ENCODE data around the gene UBXN6. TPM values are rescaled to one million over a fixed set of nuclear protein-coding genes. Genes with fewer than 3 reads are reported as not detected.
A peak's percentile ranks its signal among the peaks of the same experiment; 100 is the strongest.

Gene UBXN6, protein sequence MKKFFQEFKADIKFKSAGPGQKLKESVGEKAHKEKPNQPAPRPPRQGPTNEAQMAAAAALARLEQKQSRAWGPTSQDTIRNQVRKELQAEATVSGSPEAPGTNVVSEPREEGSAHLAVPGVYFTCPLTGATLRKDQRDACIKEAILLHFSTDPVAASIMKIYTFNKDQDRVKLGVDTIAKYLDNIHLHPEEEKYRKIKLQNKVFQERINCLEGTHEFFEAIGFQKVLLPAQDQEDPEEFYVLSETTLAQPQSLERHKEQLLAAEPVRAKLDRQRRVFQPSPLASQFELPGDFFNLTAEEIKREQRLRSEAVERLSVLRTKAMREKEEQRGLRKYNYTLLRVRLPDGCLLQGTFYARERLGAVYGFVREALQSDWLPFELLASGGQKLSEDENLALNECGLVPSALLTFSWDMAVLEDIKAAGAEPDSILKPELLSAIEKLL
- total RNA-seq: 100 to 1,000 TPM in 1 of 2 donors, 10 to 100 TPM in 1; 90.4 to 104 TPM
- long read RNA-seq, full-length matches to known transcripts: 40 of 78 reads
- long read RNA-seq, partial matches to known transcripts: 33 of 78 reads
- long read RNA-seq, other reads (novel, unspliced or antisense): 5 of 78 reads

GRCh38 chr19:4457654-4458395 lies at the start of gene UBXN6:
Gene UBXN6 (minus strand): TSS chr19:4457794. CDS start chr19:4457697, 97 bp downstream.
- intact Hi-C loops (cut with DNase I, micrococcal nuclease): no loop called here
- peak; percentile 91 for ATAC-seq
- peak; percentile 99 for DNase-seq

DNA sequence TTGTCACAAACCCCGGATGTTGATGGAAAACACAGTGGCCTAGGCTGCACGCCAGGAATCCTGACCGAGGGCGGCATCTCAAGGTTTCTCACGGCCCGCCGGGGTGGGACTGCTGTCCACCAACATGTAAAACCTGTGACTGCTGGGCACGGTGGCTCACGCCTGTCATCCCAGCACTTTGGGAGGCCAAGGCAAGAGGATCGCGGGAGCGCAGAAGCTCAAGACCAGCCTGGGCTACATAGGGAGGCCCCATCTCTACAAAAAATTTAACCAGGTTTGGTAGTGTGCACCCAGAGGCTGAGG lies 49.5 kb upstream of the UBXN6 start:
- ATAC-seq (no peak), DNase-seq (no peak)
- intact Hi-C loops (cut with DNase I, micrococcal nuclease): no loop called here

DNA sequence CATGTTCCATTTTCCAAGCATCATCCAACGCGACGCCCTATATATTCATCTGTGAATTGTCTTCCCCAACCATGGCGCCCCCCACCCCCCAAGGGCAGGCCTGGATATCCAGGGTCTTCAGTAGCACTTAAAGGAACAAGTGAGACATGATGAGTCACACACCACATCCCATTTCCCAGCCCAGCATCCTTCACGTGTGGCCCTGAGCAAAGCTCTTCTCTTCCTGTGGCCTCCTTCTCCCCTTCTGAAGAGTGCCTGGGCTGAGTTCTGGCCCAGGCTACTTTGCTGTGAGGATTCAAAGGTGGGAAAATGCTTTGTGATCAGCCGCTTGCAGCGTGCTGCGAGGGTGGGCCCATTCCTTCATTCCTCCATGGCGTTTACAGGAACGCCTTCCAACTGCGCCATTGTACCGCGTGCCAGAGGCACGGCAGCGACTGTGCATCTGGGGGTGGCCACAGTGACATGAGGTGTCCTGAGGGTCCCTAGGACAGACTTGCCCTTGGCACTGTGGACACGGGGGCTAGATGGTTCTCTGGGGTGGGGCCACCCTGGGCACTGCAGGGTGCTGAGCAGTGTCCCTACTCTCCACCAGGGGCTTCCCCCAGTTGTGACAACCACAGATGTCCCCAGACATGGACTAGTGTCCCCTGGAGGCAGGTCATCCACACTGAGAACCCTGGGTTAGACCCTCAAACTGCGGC lies 49.0 kb upstream of the UBXN6 start:
- DNase-seq: no peak
- intact Hi-C loops (cut with DNase I, micrococcal nuclease): no loop called here
- ATAC-seq: no peak

DNA sequence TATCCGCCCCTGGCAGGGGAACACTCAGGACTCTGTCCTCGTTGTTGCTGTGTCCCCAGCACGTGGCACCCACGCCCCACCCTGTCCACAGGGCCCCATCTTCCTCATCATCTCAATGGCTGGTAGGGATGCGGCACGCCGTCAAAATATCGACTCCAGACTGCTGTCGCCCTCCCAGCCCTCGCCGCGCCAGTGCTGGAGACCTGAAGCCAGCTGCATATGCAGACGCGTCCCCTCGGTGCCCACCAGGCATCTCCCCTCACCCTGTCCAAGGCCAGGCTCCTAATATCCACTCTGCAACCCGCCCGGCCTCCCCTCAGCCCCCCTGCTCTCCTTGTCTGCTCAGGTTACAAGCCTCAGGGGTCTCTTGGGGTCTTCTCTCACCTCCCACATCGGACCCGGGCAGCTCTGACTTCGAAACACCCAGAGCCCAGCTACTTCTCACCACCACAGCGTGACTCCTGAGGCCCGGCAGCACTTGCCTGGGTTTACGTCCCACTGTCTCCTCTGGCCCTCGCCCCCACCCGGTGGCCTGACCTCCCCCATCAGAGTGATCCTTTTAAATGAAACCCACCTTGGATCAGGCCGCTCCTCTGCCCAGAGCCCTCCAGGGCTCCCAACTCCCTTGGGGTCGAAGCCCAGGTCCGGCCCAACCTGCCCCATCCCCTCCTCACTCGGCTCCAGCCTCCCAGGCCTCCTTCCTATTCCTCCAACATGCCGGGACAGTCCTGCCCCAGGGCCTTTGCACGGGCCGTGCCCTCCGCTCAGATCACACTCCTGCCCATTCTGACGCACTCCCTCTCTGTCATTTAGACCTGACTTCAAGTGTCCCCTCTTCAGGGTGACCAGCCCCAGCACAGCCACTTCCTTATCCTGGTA lies 48.2 kb upstream of the UBXN6 start:
- ATAC-seq: no peak
- intact Hi-C loops (cut with DNase I, micrococcal nuclease): no loop called here
- no peak for DNase-seq

GRCh38 chr19:4504891-4505569 lies 47.4 kb upstream of the UBXN6 start:
- intact Hi-C loops (cut with DNase I, micrococcal nuclease): no loop called here
- DNase-seq (no peak), ATAC-seq (no peak)

DNA sequence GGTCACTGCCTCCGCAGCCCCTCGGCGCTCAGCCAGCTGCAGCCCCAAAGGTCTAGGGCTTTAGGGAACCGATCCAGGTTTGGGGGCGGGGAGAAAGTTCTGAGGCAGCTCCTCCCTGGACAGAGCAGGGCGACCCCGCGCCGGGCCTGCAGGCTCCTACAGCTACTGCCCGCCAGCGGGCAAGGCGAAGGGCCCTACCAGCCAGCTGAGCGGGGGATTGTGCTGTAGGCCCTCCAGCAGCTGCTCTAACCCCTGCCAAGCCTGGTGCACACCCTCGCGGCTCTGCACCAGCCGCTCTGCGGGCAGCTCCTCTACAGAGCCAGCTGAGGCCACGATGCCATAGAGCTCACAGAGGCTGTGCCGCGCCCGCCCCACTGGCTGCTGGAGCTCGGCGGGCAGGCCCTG lies 46.7 kb upstream of the UBXN6 start:
- intact Hi-C loops (cut with DNase I, micrococcal nuclease): no loop called here
- no peak for ATAC-seq
- DNase-seq: no peak

GRCh38 chr19:4503825-4504170 lies 46.2 kb upstream of the UBXN6 start:
- no peak for DNase-seq
- intact Hi-C loops (cut with DNase I, micrococcal nuclease): no loop called here
- ATAC-seq: no peak

- intact Hi-C loops (cut with DNase I, micrococcal nuclease): no loop called here
- no peak for ATAC-seq
Observed at GRCh38 chr19:4503132-4503824, 45.7 kb upstream of the UBXN6 start.

DNA sequence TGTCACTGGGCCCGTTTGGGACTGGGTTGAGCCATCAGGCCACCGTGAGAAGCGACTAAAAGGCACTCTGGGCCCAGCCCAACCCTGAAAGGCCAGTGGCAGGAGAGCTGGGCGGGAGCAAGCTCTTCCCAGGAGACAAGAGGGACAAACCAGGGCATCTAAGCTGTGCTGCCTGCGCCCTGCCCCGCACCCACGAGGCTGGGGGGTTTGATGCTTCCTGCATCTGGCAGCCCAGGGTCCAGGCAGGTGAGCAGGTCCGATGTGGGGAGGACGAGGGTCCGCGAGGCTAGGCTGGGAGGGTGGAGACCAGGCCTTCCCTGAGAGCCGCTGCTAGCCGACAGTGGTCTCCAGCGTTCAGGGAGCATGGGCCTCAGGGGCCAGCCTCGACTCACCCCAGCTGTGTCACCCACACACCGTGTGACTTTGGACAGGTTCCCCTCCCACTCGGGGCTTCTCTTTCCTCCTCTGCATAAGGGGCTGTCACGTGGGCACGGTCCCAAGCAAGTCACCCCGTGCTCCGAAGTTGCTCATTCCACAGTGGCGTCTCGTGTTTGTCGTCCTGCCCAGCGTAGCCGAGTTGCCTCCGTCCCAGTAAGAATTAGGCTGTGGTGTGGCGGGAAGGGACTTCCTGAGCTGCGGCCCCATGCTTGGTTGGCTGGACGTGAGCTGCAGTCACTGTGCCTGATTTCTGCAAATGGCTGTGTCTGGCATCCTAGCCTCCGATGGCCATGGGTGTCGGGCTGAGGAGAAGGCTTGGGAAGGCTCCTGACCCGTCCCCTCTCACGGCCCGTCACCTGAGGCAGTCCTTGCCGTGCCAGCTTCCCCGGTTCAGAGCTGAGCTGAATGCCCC lies 44.9 kb upstream of the UBXN6 start:
- ATAC-seq: no peak
- intact Hi-C loops (cut with DNase I, micrococcal nuclease): no loop called here
- DNase-seq: no peak

More at GRCh38 chr19:4503132-4503824, 45.7 kb upstream of the UBXN6 start:
- DNase-seq: no peak

GRCh38 chr19:4501691-4502090 lies 44.1 kb upstream of the UBXN6 start:
- intact Hi-C loops (cut with DNase I, micrococcal nuclease): no loop called here
- DNase-seq (no peak), ATAC-seq (no peak)

DNA sequence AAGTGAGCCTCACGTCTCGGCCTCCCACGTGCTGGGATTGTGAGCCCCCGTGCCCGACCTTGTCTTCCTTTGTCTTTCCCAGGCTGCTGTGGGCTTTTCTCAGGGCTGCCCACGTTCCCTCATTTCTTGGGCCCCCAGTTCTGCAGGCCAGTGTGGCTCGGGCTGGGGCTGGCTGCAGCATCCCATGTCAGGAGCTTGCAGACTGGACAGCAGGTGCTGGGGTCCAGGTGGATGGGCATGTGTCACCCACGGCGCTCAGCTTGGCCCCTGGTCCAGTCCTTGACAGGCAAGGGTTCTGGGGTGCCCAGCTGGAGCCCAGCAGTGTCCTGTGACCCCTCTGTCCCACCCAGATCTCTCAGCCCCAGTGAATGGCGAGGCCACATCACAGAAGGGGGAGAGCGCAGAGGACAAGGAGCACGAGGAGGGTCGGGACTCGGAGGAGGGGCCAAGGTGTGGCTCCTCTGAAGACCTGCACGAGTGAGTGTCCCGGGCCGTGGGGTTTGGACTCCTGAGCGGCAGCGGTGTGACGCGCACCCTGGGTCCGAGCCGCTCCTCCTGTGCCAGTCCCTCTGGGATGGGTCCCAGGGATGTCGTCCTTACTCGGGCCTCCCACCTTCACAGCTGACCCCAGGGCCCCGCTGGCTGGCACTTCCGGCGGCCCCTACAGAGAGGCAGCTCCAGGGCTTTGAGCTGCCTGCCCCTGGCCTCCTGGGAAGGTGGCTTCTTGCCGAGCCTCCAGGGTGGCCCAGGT lies 43.4 kb upstream of the UBXN6 start:
- DNase-seq: no peak
- intact Hi-C loops (cut with DNase I, micrococcal nuclease): no loop called here
- ATAC-seq: no peak

- ATAC-seq (no peak), DNase-seq (no peak)
Observed at GRCh38 chr19:4499855-4500254, 42.3 kb upstream of the UBXN6 start.

DNA sequence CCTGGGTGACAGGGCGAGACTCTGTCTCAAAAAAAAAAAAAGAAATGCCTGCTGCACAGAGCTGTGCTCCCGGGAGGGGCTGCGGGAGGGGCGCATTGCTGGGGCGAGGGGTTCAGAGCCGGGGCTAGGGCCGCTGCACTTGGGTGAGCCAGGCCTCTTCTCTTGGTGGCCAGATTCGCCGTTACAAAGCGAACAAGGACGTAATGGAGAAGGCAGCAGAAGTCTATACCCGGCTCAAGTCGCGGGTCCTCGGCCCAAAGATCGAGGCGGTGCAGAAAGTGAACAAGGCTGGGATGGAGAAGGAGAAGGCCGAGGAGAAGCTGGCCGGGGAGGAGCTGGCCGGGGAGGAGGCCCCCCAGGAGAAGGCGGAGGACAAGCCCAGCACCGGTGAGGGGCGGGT lies 41.7 kb upstream of the UBXN6 start:
- ATAC-seq (no peak), DNase-seq (no peak)
- intact Hi-C loops (cut with DNase I, micrococcal nuclease): no loop called here

More at GRCh38 chr19:4499855-4500254, 42.3 kb upstream of the UBXN6 start:
- intact Hi-C loops (cut with DNase I, micrococcal nuclease): no loop called here

DNA sequence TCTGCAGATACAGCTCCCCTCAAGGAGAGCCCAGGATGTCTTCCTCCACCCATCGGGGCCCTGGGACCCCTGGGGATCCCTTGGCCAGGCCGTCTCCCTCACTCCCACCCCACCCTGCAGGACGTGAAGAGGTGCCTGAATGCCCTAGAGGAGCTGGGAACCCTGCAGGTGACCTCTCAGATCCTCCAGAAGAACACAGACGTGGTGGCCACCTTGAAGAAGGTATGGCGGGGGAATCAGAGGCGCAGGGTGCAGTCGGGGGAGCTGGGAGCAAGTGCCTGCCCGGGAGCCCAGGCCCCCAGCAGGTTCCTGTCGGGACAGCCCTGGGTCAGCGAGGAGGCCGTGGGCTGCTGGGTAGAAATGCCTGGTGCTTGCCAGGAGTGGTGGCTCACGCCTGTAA lies 41.1 kb upstream of the UBXN6 start:
- intact Hi-C loops (cut with DNase I, micrococcal nuclease): no loop called here
- ATAC-seq (no peak), DNase-seq (no peak)

GRCh38 chr19:4497770-4498389 lies 40.3 kb upstream of the UBXN6 start:
- intact Hi-C loops (cut with DNase I, micrococcal nuclease): no loop called here
- DNase-seq (no peak), ATAC-seq (no peak)

DNA sequence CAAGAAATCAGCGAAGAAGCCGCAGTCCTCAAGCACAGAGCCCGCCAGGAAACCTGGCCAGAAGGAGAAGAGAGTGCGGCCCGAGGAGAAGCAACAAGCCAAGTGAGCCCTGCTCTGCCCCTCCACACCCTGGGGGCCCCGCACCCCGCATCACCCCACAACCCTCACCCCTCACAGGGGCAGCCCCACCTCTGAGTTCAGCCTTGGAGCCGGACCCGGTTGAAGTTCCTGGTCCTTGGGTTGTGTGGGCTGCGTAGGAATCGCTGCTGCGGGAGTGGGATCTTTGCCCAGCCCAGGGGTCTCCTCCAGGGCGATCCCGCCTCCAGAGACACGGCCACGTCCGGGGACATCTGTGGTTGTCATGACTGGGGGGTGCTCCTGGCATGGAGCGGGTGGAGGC lies 38.7 kb upstream of the UBXN6 start:
- ATAC-seq (no peak), DNase-seq (no peak)
- intact Hi-C loops (cut with DNase I, micrococcal nuclease): no loop called here

Measured in left colon (tissue), 2 donors.